ENCODE measurements around the gene EFR3B.

Gene EFR3B

DNA sequence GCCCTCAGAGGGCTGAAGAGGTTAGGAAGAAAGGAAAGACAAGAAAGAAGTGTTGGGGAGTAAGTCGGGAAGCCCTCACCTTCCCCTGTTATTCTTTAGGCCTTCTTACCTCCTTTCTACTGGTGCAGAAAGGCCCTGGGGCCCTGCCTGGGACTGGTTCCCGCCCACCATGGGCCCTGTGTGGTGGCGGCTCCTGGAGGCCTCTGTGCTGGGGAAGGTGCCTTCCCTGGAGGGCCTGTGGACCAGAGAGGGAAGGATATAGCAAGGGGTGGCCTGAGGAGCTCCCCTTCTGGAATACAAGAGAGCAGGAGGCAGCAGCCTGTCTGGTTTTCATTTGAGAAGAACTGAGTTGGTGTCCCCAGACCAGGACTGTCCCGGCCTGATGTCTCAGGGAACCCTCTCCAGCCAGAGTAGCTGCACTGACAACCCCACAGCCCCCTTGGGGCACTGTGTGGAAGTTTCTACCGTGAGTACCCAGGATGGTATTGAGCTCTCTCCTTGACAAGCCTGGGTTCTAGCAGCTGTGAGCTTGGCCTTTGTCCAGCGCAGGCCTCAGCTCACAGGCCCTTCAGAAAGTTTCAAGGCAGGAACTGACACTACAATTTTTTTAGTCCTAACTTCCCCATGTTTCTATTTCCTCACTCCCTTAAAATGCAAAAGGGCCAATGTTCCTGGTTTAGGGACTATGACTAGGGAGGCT, 47.1 kb downstream of the EFR3B start:
- H3K27ac ChIP-seq (ENCODE audit: low read depth, low read length) = no peak overlapping the region
- no peak overlapping the region for H3K9ac ChIP-seq (ENCODE audit: low read length)
- H3K9me2 ChIP-seq (replicated peaks; ENCODE audit: insufficient read depth, low read length) = no peaks in the 10 kb centered on the region
- no peaks in the 10 kb centered on the region for H3K79me2 ChIP-seq (ENCODE audit: insufficient read depth, low read length)
- no peaks in the 10 kb centered on the region for H3F3A ChIP-seq (ENCODE audit: insufficient read depth)
- no peaks in the 10 kb centered on the region for H3K27me3 ChIP-seq (ENCODE audit: low read length)
- H2AFZ ChIP-seq (ENCODE audit: low read depth, low read length, severe bottlenecking) = no peak overlapping the region
- H4K20me1 ChIP-seq (ENCODE audit: low read depth, low read length) = no peaks in the 10 kb centered on the region
- H3K4me2 ChIP-seq (ENCODE audit: low read depth, low read length, poor library complexity, severe bottlenecking) = no peak overlapping the region
- no peak overlapping the region for H3K4me3 ChIP-seq (ENCODE audit: insufficient read depth, low read length, poor library complexity, severe bottlenecking)
- no peaks in the 10 kb centered on the region for H3K9me3 ChIP-seq (ENCODE audit: insufficient read depth, low read length)
- H3K36me3 ChIP-seq (ENCODE audit: low read length) = no peaks in the 10 kb centered on the region
- TF ChIP-seq EZH2phosphoT487 (conservative IDR thresholded peaks at IDR 0.05; ENCODE audit: low read length) = no peak
- TF ChIP-seq, protein P1, sequence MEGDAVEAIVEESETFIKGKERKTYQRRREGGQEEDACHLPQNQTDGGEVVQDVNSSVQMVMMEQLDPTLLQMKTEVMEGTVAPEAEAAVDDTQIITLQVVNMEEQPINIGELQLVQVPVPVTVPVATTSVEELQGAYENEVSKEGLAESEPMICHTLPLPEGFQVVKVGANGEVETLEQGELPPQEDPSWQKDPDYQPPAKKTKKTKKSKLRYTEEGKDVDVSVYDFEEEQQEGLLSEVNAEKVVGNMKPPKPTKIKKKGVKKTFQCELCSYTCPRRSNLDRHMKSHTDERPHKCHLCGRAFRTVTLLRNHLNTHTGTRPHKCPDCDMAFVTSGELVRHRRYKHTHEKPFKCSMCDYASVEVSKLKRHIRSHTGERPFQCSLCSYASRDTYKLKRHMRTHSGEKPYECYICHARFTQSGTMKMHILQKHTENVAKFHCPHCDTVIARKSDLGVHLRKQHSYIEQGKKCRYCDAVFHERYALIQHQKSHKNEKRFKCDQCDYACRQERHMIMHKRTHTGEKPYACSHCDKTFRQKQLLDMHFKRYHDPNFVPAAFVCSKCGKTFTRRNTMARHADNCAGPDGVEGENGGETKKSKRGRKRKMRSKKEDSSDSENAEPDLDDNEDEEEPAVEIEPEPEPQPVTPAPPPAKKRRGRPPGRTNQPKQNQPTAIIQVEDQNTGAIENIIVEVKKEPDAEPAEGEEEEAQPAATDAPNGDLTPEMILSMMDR (IDR thresholded peaks at IDR 0.05; ENCODE audit: insufficient read depth, low read length, poor library complexity, severe bottlenecking) = no peak

DNA sequence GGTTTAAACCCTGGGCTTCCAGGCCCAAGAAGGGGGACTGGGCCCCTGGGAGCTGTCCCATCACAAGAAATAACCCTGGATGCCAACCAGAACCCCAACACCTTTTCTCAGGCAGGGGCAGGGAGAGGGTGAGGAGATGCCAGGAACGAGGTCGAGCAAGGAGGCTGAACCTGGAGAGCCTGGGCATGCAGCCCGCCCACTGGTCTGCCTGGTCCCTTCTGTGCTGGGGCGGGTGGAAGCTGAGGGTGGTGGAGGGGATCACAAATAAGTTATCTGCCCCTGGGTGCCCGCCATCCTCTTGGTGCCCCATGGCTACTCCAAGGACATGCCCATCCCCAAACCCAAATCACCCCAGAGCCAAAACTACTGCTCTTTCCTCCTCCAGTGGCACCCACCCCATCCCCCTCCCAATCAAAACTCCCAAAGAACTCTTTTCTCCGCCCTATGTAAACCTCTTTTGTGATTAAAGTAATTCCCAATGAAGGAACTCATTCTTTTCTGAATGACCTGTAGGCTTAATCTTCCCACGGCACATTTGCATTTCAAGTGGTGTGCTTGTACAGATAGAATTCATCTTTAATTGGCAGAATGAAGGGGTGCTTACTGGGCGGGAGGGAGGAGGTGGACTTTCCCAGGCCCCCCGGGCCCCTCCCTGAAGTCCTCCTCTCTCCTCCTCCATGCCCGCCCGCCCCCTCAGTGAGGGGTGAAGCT, 47.9 kb downstream of the EFR3B start:
- Histone ChIP-seq H2AFZ (ENCODE audit: low read depth, low read length, severe bottlenecking) (no peak overlapping the region), H3K9me2 (replicated peaks; ENCODE audit: insufficient read depth, low read length) (no peaks in the 10 kb centered on the region), H3K36me3 (ENCODE audit: low read length) (no peaks in the 10 kb centered on the region), H3F3A (ENCODE audit: insufficient read depth) (no peaks in the 10 kb centered on the region), H4K20me1 (ENCODE audit: low read depth, low read length) (no peaks in the 10 kb centered on the region), H3K9me3 (ENCODE audit: insufficient read depth, low read length) (no peaks in the 10 kb centered on the region), H3K27me3 (ENCODE audit: low read length) (no peaks in the 10 kb centered on the region), H3K79me2 (ENCODE audit: insufficient read depth, low read length) (no peaks in the 10 kb centered on the region), H3K9ac (ENCODE audit: low read length) (no peak overlapping the region), H3K27ac (ENCODE audit: low read depth, low read length) (no peak overlapping the region), H3K4me3 (ENCODE audit: insufficient read depth, low read length, poor library complexity, severe bottlenecking) (no peak overlapping the region), H3K4me2 (ENCODE audit: low read depth, low read length, poor library complexity, severe bottlenecking) (no peak overlapping the region)
- TF ChIP-seq, protein P1 (IDR thresholded peaks at IDR 0.05; ENCODE audit: insufficient read depth, low read length, poor library complexity, severe bottlenecking) = no peak
- TF ChIP-seq EZH2phosphoT487 (conservative IDR thresholded peaks at IDR 0.05; ENCODE audit: low read length) = no peak

DNA sequence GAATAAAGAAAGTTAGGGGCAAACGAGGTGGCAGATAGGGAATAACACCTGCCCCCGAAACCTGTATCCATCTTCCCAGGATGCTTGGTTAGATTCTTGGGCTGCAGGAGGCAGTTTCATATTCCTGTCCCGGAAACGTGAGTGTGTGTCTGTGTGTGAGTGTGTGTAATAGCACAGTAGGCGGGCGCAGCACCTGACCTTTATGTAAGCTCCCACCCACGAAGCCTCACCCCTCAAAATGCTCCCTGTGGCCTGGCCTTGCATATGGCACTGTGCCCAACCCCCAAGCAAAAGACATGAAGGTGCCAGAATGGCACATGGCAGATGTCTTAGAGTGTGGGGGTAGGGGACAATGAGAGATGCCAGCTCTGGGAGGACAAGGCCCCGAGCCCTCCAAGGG, 48.9 kb downstream of the EFR3B start:
- no peak overlapping the region for H2AFZ ChIP-seq (ENCODE audit: low read depth, low read length, severe bottlenecking)
- H3K9me2 ChIP-seq (replicated peaks; ENCODE audit: insufficient read depth, low read length) = no peaks in the 10 kb centered on the region
- H3K79me2 ChIP-seq (ENCODE audit: insufficient read depth, low read length) = no peaks in the 10 kb centered on the region
- H3K9ac ChIP-seq (ENCODE audit: low read length) = no peak overlapping the region
- TF ChIP-seq, protein P1 (IDR thresholded peaks at IDR 0.05; ENCODE audit: insufficient read depth, low read length, poor library complexity, severe bottlenecking) = no peak
- TF ChIP-seq EZH2phosphoT487 (conservative IDR thresholded peaks at IDR 0.05; ENCODE audit: low read length) = no peak
- no peaks in the 10 kb centered on the region for H4K20me1 ChIP-seq (ENCODE audit: low read depth, low read length)
- H3K9me3 ChIP-seq (ENCODE audit: insufficient read depth, low read length) = no peaks in the 10 kb centered on the region
- H3F3A ChIP-seq (ENCODE audit: insufficient read depth) = no peaks in the 10 kb centered on the region
- no peaks in the 10 kb centered on the region for H3K36me3 ChIP-seq (ENCODE audit: low read length)
- no peak overlapping the region for H3K4me3 ChIP-seq (ENCODE audit: insufficient read depth, low read length, poor library complexity, severe bottlenecking)
- H3K4me2 ChIP-seq (ENCODE audit: low read depth, low read length, poor library complexity, severe bottlenecking) = no peak overlapping the region
- H3K27me3 ChIP-seq (ENCODE audit: low read length) = no peaks in the 10 kb centered on the region
- no peak overlapping the region for H3K27ac ChIP-seq (ENCODE audit: low read depth, low read length)
